SIG-M5 treated with dmso at 0.1 percent for 504 hours (cell line): Measurements from ENCODE around the gene FAM53C.

Source experiments
- DNase-seq: peaks from one replicate; lab custom pipeline; 2025; ENCODE audit not compliant: unreplicated experiment; lab: John Stamatoyannopoulos, UW

FAM53C gene

GRCh38 chr5:138351056-138351455, 13.0 kb downstream of the FAM53C start:
- no peak for DNase-seq

DNA sequence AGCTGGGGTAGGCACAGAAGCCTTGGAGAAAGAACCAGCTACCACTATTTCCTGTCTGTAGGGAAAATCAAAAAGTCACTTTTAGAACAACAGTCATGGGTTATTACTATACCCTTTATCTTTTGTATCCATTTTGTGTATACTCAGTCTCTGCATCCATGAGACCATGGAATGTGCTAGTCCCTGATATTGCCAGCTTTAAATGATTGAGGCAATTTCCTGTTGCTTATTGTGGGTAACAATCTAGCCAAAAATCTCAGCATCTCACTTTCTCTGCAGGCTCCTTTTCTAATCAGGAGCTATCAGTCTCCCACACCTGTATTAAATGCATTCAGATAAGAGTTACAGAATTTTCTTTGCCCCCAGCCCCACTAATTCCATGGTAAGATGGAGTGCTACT, 13.5 kb downstream of the FAM53C start:
- no peak for DNase-seq

DNA sequence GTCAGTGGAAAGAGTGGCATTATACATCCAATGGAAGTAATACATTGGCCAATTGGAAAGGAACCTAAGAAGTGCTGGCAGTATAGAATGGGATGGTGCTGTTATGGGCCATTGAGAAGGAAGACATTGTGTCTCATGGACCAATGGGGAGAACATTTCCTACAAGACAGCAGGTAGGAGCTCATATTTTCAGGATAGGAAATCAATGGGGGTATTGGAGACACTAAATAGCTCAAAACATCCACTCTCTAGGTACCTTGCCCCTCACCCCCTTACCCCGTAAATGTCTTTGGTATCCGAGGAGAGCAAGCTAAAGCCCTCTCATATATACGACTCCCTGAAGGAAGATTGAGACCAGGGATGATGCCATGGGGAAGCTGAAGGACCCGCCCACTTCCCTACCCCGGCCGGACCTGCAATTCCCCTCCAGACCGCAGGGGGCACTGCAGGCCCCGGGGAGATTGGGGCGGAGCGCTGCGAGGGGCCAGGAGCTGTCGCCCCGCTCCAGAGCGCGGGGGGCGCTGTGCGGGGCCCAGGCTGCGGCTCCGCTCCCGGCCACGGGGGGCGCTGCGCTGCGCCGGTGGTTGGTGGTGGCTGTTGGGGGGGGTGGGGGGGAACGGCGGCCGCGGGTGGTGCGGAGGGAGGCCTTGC, 14.1 kb downstream of the FAM53C start, which contains the start of gene KDM3B:
TSS of gene KDM3B (plus strand) at position 615 of the 651 bp plus-strand sequence. CDS start 111 bp downstream, outside the sequence.
- DNase-seq: peak; percentile 89

DNA sequence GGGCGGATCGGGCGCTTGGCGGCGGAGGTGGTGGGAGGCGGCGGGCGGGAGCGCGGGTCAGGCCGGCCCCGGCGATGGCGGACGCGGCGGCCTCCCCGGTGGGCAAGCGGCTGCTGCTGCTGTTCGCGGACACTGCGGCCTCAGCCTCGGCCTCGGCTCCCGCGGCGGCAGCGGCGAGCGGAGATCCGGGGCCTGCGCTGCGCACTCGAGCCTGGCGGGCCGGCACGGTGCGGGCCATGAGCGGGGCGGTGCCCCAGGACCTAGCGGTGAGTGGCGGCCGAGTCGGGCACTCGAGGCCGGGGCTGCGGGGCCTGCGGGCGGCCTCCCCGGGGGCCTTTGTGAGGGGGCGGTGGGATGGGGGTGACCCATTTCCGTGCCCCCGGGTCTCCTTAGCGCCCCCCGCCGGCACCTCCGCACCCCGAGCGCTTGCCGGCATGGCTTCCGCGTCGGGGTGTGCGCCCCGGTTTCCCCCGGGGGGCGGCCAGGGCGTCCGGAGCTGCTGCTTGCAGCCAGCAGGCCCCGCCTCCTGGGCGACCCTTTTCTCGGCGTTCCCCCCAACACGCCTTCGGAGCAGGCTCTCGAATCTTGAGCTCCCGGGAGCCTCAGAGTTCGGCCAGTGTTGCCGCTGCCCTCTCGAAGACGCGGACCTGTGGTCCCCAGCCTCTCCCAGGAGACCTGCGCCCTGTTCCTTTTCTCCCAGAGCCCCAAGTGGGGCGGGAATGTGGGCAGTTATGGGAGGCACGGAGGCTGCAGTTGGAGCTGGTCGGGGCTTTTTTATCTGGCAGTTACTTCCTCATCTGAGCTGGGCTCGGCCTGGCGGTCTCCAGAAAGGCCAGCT, 14.9 kb downstream of the FAM53C start:
- peak; percentile 74 for DNase-seq

DNA sequence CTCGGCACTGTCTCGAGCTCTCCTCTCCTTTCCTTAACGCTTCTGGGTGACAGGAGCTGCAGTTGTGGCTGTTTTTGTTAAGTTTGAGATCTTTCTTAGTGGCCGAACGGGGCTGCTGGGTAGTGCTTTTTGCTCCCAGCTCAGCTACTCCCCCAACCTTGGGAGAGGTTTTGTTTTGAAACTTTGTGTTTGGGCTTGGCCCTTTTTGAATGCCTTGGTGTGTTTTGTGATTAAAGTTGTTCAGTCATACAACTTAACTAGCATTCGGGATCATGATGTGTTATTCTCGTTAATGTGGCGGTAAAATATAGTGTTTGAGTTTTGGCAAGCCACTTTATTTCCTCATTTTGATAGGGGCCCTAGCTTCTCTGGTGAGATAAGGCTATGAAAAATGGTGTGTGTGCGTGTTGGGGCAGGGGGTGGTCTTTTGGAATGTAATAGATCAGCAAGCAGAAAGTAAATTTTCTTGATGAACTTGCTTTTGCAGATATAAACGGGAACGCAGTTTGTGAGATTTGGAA, 15.6 kb downstream of the FAM53C start:
- peak; percentile 53 for DNase-seq

- no peak for DNase-seq
Measured at GRCh38 chr5:138354387-138354786, 16.3 kb downstream of the FAM53C start.

- DNase-seq: peak; percentile 90
Measured at GRCh38 chr5:138354926-138355378, 16.9 kb downstream of the FAM53C start.

GRCh38 chr5:138359621-138360020, 21.6 kb downstream of the FAM53C start:
- DNase-seq: no peak

- peak; percentile 8 for DNase-seq
Measured at GRCh38 chr5:138360941-138361452, 22.9 kb downstream of the FAM53C start.

GRCh38 chr5:138364576-138364975, 26.5 kb downstream of the FAM53C start:
- DNase-seq: no peak

DNA sequence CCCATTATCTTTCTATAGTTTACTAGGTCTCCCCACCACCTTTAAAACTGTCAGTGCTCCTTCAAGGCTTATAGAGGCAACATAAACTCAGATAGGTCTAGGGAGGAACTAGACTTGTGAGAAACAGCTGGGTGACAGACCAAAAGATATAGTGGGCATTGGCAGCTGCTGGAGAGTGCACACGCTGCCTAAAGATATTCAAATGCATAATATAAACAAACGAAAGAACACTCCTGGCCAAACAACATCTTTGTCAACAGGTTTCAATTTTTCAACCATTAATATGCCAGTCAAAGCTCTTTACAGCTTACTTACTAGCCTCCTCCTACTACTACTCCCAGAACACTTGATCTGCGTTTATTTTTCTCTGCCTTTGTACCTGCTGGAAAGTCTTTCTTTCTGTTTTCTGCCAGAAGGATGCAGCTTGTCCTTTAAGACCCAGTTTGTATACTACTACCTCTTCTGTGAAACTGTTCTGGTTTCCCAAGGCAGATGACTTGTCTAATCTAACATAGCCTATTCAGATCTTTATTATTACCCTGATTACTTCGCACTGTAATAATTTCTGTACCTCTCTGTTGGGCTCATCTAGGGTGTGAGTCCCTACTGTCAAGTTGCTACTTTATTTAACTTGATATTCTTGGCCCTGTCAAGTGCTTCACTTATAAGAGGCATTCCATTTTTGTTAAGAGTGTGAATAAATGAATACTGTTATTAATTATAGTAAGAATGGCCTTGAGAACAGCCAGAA, 28.7 kb downstream of the FAM53C start:
- DNase-seq: no peak

DNA sequence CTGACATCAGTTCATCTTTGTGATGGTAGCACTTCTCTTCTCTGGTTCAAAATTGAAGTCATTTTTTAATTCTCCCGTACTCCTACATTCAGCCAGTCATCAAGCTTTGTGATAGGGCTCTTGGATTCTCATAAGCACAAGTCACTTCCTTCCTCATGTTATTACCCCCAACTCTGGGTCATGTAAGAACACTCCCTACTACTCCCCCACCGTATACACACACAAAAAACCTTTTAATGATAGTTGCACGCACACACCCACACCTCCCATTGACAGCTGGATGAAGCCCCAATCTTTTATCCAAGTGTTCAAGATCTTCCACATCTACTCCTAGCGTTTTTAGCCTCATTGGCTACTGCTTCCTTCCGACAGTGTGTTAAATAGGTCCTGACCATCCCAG, 31.2 kb downstream of the FAM53C start:
- peak; percentile 62 for DNase-seq

GRCh38 chr5:138369706-138370105, 31.6 kb downstream of the FAM53C start:
- peak; percentile 94 for DNase-seq

DNA sequence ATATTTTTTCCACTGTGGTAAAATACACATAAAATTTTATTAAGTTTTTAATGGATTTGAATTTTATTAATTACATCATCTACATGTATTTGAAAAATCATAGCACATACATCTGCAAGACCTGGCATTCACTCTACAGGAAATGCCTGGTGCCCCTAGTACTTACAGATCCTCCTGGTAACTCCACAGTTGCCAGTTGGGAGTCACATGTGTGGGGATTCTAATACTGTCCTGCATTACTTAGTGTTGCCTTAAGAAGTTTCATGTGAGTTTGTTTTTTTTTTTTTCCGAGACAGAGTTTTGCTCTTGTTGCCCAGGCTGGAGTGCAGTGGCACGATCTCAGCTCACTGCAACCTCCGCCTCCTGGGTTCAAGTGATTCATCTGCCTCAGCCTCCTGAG, 32.5 kb downstream of the FAM53C start:
- DNase-seq: no peak

- DNase-seq: no peak
Measured at GRCh38 chr5:138371454-138371853, 33.4 kb downstream of the FAM53C start.

GRCh38 chr5:138372225-138372624, 34.2 kb downstream of the FAM53C start:
- no peak for DNase-seq

GRCh38 chr5:138372653-138373052, 34.6 kb downstream of the FAM53C start:
- no peak for DNase-seq

DNA sequence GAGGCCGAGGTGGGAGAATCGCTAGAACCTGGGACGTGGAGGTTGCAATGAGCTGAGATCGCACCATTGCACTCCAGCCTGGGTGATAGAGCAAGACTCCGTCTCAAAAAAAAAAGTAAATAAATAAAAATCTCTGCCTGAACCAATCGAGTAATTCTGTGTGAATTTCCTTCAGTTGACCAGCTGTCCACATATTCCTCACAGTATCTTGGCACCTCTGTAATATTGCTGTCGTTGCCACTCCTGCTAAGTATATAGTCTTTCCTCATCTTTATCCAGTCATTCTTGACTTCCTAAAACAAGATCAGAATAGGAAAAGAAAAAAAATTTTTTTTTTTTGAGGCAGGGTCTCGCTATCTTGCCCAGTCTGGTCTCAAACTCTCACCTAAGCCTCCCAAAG, 44.3 kb downstream of the FAM53C start:
- no peak for DNase-seq

DNA sequence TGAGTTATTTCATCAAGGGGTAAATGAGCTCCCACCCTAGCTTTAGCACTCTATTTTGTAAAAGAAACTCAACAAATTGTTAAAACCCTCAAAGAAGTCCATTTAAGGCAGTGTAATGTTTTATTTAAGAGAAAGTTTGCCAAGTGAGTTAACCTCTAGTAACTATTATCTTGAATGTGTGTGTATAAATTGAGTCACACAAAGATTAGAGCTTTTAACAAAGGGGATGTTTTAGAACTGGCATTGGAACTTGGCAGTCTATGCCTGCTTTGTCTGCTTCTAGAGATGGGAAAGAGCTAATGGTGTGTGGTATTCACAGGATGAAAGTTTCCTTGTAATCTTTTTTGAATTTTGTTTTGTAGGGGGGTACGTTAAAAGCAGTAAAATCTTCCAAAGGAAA, 47.6 kb downstream of the FAM53C start:
- DNase-seq: no peak

- DNase-seq: no peak
Measured at GRCh38 chr5:138386290-138386689, 48.2 kb downstream of the FAM53C start.

GRCh38 chr5:138389332-138389731, 51.3 kb downstream of the FAM53C start:
- no peak for DNase-seq
